KBM-7 (cell line): ENCODE measurements around the gene OR52J3.
"Not testable (repeated sequence)": the region's sequence is repeated elsewhere in the genome, so short reads cannot be mapped to it uniquely, and the experiment has no call there.

Experiments used
- DNase-seq: peaks from one replicate; pipeline ENCODE4 v3.0.0-alpha.2; 2015
- in situ Hi-C: fragments of 300-500 bp; cut with MboI; formaldehyde crosslinking; loops from 2 replicates; pipeline ENCODE4 v1.14.3; 2020; ENCODE audit warnings: low sequenced_read_pairs, low pct_unique_long_range_greater_than_20kb, mixed read lengths

The OR52J3 gene

GRCh38 chr11:5046226-5046625, at the start of gene OR52J3:
OR52J3 (plus strand) TSS chr11:5046526; CDS start chr11:5046526, 0 bp downstream.
- in situ Hi-C loops, result no loop called here
- no peak for DNase-seq

- in situ Hi-C loops, result loop anchor here (25.0 kb wide), 2 partner anchors 367 to 817 kb away; partner anchors contain the start of genes OR51D1 and OR51E1
- peak; percentile 44 for DNase-seq
Measured at GRCh38 chr11:5004424-5005274, 41.7 kb upstream of the OR52J3 start.

GRCh38 chr11:5007561-5007960, 38.8 kb upstream of the OR52J3 start:
- DNase-seq, result no peak
- in situ Hi-C loops, result loop anchor here (25.0 kb wide), 2 partner anchors 370 to 820 kb away; partner anchors contain the start of genes OR51D1 and OR51E1

GRCh38 chr11:5011254-5011653, 35.1 kb upstream of the OR52J3 start:
- no peak for DNase-seq
- in situ Hi-C loops, result loop anchor here (25.0 kb wide), 2 partner anchors 374 to 824 kb away; partner anchors contain the start of genes OR51D1 and OR51E1

- in situ Hi-C loops, result loop anchor here (25.0 kb wide), 2 partner anchors 376 to 826 kb away; partner anchors contain the start of genes OR51D1 and OR51E1
- DNase-seq, result no peak
Measured at GRCh38 chr11:5013012-5013411, 33.3 kb upstream of the OR52J3 start.

- in situ Hi-C loops, result loop anchor here (25.0 kb wide), 2 partner anchors 385 to 835 kb away; partner anchors contain the start of genes OR51D1 and OR51E1
- DNase-seq, result no peak
Measured at GRCh38 chr11:5021996-5022395, 24.3 kb upstream of the OR52J3 start.

GRCh38 chr11:5036669-5037068, 9.7 kb upstream of the OR52J3 start:
- no peak for DNase-seq
- in situ Hi-C loops, result no loop called here

- in situ Hi-C loops, result no loop called here
- DNase-seq, result no peak
Measured at GRCh38 chr11:5037926-5038325, 8.4 kb upstream of the OR52J3 start.

GRCh38 chr11:5038341-5038740, 8.0 kb upstream of the OR52J3 start:
- in situ Hi-C loops, result no loop called here
- DNase-seq, result no peak

- DNase-seq, result no peak
- in situ Hi-C loops, result no loop called here
Measured at GRCh38 chr11:5040876-5041275, 5.5 kb upstream of the OR52J3 start.

- in situ Hi-C loops, result no loop called here
- DNase-seq, result no peak
Measured at GRCh38 chr11:5042091-5042490, 4.2 kb upstream of the OR52J3 start.

GRCh38 chr11:5043380-5043779, 2.9 kb upstream of the OR52J3 start:
- in situ Hi-C loops, result no loop called here
- no peak for DNase-seq

GRCh38 chr11:5046754-5047330, 516 bp downstream of the OR52J3 start:
- DNase-seq, result no peak

GRCh38 chr11:5058679-5059078, 12.4 kb downstream of the OR52J3 start:
- DNase-seq, in situ Hi-C loops: not testable (repeated sequence)

More at GRCh38 chr11:5046754-5047330, 516 bp downstream of the OR52J3 start:
- in situ Hi-C loops, result no loop called here

GRCh38 chr11:5059391-5059790, 13.1 kb downstream of the OR52J3 start, which contains the start of gene OR52E2:
OR52E2 (minus strand) TSS chr11:5059627; CDS start chr11:5059627, 0 bp downstream.
- in situ Hi-C loops, result no loop called here
- no peak for DNase-seq

- in situ Hi-C loops, result no loop called here
Measured at GRCh38 chr11:5065027-5065426, 18.7 kb downstream of the OR52J3 start.

GRCh38 chr11:5069272-5069671, 22.9 kb downstream of the OR52J3 start, which contains the start of gene OR52E1:
OR52E1 (plus strand) TSS chr11:5069572.
- in situ Hi-C loops, result no loop called here
- DNase-seq, result no peak

More at GRCh38 chr11:5065027-5065426, 18.7 kb downstream of the OR52J3 start:
- DNase-seq, result no peak

GRCh38 chr11:5071799-5072198, 25.5 kb downstream of the OR52J3 start:
- no peak for DNase-seq
- in situ Hi-C loops, result no loop called here

- in situ Hi-C loops, result no loop called here
- no peak for DNase-seq
Measured at GRCh38 chr11:5081405-5081804, 35.1 kb downstream of the OR52J3 start.

- no peak for DNase-seq
- in situ Hi-C loops, result no loop called here
Measured at GRCh38 chr11:5083602-5084001, 37.3 kb downstream of the OR52J3 start.
